Ureter (tissue), 1 donor: ENCODE measurements around the gene ZNF213. TPM values are rescaled to one million over a fixed set of nuclear protein-coding genes. Genes with fewer than 3 reads are reported as not detected.

Source experiments
- DNase-seq: peaks from one replicate; pipeline ENCODE4 v3.0.0-alpha.2; 2020; ENCODE audit warnings: low spot score
- total RNA-seq: library from RNA; stranded (reverse); gene quantifications from one replicate; pipeline ENCODE4 v1.2.4, GENCODE V29; 2023
- donor health status: DM: yes; HTN: yes; CAD: no.

ZNF213 gene, protein sequence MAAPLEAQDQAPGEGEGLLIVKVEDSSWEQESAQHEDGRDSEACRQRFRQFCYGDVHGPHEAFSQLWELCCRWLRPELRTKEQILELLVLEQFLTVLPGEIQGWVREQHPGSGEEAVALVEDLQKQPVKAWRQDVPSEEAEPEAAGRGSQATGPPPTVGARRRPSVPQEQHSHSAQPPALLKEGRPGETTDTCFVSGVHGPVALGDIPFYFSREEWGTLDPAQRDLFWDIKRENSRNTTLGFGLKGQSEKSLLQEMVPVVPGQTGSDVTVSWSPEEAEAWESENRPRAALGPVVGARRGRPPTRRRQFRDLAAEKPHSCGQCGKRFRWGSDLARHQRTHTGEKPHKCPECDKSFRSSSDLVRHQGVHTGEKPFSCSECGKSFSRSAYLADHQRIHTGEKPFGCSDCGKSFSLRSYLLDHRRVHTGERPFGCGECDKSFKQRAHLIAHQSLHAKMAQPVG
- 12.6 TPM for total RNA-seq

DNA sequence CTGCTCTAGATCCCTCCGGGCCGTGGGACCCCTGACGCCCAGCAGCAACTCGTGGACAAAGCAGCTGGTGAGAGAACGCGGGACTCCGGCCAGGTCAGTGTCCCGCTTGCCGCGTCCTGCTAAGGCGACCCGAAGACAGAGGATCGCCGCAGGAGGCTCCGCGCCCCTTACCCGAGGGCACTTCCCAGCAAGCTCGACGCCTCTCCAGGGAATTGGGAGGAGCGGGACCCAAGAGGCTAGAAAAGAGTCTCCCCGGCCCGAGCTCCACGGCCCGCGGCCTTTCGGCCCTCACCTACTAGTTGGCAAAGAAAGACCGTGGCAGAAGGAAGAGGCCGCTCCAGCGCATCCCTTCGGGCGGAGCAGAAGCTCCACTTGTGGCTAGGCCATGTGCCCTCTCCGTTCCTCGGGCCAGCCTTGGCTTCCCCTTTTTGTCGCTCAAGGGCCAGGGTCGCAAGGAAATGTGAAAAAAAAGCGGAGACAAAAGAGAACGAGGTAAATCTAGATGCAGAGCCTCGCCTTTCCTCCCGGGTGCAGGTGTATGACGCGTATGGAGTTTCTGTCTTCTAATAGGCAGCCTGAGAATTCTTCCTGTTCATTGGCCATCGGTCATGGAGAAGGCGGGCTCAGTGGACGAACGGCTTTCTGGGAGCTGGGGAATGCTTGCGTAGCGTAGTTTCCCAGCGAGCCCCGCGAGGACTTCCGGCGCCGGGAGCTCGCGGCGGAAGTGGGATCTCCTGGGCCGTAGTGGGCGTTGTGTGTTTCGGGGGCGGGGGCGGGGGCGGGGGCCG is at the start of gene ZNF213:
Gene ZNF213, plus strand, starts transcription at position 692 of the 788 bp plus-strand sequence. CDS start 2,252 bp downstream, outside the sequence.
- peak; percentile 97 for DNase-seq

DNA sequence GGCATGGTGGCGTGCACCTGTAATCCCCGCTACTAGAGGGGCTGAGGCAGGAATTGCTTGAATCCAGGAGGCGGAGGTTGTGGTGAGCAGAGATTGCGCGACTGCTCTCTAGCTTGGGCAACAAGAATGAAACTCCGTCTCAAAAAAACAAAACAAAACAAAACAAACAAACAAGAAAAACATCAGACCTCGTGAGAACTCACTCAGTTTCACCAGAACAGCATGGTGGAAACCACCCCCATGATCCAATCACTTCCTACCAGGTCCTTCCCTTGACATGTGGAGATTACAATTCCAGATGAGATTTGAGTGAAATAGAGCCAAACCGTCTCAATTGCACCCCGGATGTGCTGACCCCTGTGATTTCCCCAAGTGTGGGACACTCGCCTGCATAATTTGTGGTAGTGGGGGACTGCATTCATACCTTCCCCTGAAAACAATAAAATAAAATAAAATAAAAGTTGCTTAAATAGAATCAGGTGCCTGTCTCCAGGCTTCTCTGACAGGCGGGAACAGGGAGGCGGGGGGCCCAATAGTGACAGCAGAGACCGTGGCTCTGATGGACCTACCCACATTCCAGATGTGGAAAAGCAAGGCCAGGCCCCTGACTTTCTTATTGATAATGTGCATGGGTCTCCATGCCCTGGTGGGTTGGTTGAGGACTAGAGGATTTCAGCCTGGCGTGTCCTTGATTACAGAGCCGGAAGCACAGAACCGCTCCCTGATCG is 48.8 kb upstream of the ZNF213 start:
- no peak for DNase-seq

DNA sequence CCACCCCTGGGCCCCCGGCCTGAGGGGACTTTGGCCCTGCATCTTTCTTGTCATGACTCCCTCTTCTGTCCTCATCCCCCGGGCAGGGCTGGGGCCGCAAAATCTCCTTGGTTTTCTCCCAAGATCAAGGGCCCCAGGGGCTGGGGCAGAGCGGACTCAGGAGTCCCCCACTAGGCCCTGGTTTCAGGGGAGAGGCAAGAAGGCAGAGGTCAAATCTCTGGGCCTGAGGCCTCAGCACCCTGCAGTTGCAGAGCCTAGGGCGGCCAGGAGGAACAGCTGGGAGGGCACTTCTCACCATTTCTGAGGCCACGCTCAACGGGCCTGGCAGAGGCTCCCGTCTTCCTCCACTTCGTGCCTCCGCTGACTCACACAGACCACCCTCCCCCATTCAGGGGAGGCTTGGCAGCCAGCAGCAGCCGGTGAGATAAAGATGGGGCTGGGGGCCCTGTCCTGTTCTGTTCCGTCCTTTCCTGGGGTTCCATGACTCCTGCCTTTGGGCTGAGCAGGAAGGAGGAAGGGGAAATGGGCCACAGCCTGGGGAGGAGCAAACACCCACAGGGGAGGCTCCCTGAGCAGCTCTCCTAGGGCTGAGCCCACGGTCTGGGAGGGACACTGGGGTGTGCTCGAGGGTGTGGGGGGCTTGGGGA is 48.1 kb upstream of the ZNF213 start:
- no peak for DNase-seq

DNA sequence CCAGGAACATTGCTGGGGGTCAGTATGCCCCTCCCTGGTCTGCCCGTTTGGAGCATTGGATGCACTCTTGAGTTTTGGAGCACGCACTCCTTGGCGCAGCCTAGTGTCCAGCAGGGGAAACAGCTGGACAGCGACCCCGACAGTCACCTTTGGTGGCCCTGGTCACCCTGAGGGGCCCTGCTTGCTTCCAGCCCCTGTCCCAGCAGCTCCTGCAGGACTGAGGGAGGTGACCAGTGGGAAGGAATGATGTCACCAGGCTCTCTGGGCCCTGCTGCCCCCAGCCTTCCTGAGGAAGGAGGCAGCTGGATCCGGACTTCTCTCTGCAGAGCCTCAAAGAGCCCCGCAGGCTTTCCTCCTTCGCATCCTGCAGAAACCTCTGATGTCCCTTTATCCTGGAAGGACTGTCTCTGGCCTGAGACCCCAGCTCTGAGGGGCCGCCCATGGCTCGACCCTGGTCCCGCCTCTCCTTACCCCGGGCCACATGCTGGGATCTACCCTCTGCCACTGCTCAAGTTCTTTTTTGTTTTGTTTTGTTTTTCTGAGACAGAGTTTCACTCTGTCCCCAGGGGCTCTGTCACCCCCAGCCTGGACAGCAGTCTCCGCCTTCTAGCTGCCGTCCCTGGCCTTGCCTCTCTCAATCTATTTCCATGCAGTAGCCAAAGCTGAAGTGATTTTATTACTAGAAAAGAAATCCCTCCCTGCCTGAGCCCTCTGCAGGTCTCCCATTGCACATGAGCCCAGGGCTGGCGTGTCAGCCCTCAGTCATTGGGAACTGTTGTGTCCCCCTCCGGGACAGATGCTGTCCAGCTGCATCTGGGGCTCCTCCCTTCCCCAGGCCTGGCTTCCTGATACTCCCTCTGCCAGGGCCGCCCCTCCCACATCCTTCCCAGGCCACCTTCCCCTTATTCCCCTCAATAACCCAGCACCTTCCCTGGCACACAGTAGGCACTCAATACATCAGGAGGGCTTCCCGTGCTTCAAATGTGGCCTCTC is 47.3 kb upstream of the ZNF213 start:
- DNase-seq: no peak

DNA sequence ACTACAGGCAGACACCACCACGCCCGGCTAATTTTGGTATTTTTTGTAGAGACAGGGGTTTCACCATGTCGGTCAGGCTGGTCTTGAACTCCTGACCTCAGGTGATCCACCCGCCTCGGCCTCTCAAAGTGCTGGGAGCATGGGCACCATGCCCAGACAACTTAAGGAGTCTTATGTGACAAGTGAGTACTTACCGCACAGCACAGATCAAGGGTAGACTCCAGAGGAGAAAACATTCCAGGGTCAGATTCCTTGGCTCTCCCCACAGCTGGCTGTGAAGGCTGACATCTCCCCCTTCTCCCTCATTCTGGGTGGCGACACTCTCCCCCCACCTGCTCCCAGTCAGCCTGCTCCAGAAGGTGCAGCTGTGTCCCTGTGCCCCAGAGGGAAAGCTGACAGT is 46.4 kb upstream of the ZNF213 start:
- no peak for DNase-seq

DNA sequence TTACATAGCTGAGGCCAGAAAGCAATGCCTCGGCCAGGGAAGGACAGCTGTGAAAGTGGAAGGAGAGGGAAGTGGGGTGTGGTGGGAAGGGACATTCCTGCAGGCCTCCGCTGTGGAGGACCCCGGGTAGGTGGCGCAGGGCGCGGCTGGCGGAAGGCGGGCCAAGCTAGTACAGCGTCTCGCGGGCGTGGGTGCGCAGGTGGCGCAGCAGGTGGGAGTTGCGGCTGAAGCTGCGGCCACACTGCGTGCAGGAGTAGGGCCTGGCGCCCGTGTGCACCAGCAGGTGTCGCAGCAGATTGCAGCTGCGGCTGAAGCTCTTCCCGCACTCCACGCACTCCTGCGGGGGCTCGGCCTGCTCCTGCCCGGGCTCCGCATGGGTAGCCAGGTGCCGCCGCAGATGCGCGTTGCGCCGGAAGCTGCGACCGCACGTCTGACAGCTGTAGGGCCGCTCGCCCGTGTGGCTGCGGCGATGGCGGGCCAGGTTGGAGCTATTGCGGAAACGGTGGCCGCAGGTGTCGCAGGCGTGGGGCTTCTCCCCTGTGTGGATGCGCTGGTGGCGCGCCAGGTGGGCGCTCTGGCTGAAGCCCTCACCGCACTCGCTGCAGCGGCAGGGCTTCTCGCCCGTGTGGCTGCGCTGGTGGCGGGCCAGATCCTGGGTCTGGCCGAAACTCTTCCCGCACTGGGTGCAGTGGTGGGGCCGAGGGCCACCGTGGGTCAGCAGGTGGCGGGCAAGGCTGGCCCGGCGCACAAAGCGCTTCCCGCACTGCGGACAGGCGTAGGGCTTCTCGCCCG is 45.7 kb upstream of the ZNF213 start:
- DNase-seq: no peak

DNA sequence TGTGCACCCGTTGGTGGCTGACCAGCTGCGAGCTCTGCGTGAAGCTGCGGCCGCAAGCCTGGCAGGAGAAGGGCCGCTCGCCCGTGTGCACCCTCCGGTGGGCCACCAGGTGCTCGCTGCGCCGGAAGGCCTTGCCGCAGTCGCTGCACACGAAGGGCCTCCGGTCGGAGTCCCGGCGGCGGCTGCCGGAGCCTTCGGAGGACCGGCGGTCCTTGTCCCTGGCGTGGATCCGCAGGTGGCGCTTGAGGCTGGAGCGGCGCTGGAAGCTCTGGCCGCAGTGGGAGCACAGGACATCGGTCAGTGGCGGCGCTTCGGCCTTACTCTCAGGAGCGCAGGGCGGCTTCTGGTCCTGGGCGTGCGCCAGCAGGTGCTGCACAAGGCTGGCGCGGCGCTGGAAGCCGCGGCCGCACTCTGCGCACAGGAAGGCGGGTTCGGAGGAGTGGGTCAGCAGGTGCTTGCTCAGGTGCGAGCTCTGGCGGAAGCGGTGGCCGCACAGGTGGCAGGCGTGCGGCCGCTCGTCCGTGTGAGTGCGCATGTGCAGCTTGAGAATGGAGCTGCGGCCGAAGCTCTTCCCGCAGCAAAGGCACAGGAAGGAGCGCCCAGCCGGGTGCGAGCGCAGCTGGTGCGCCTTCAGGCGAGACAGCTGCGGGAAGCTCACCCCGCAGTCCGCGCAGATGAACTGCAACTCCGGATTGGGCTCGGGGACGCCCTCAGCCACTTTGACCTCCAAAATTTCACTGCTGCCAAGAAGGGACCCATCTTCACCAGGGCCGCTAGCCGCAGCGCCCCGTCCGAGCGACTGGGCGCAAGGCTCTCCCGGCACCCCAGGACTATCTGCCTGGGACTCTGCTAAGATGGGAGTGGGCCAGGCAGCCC is 44.9 kb upstream of the ZNF213 start:
- DNase-seq: no peak

DNA sequence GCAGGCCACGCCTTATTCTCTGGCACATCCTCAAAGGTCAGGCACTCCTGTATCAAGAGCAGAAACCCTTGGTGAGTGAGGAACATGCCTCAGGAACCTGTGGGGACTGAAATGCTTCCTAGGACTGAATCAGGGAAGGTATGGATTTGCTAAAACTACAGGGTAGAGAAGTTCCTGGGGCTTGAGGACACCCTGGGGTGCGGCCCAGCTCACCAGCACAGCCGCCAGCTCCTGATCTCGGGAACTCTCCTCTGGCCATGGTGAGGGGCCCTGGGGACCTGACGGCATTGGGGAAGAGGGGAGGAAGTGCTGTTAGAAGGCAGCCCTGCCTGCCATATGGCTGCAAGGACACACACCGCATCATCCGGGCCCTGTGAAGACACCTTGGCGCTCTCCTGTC is 43.3 kb upstream of the ZNF213 start:
- DNase-seq: no peak

DNA sequence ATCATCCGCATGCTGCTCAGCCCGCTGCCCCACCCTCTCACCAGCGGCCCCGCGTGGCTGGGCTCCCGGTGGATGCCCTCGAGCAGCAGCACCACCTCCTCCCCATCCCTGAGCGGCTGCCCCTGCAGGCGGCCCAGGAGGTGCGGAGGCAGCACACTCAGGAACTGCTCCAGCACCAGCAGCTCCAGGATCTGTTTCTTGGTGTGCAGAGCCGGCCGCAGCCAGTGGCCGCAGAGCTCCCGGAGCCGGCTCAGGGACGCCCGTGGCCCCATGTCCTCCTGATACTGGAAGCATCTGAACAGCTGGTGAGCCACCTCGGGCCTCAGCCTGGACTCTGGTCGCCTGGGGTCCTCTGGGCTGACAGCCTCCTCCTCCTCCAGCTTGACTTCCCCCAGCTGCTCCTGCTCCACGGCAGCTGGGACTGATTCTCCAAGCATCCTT is 42.3 kb upstream of the ZNF213 start:
- no peak for DNase-seq

DNA sequence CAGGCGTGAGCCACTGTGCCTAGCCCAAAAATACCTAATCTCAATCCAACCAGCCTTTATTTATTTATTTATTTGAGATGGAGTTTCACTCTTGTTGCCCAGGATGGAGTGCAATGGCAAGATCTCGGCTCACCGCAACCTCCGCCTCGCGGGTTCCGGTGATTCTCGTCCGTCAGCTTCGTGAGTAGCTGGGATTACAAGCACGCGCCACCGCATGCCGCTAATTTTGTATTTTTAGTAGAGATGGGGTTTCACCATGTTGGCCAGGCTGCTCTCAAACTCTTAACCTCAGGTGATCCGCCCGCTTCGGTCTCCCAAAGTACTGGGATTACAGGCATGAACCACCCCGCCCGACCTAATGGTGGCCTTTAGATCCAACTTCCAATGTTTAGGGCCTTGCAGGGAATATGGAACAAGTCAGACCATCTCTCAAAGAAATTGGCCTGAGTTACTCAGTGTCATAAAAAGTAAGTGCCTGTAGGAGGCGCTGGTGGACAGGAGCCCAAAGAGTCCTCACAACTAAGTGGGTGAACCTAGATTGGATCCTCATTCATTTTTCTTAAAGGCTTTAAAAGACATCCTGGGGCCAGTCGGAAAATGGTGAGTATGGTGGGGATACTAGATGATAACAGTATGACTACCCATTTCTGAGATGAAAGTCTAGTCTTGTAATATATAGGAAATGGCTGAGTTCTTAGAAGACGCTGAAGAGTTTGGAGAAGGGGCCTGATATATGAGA is 40.4 kb upstream of the ZNF213 start:
- no peak for DNase-seq

DNA sequence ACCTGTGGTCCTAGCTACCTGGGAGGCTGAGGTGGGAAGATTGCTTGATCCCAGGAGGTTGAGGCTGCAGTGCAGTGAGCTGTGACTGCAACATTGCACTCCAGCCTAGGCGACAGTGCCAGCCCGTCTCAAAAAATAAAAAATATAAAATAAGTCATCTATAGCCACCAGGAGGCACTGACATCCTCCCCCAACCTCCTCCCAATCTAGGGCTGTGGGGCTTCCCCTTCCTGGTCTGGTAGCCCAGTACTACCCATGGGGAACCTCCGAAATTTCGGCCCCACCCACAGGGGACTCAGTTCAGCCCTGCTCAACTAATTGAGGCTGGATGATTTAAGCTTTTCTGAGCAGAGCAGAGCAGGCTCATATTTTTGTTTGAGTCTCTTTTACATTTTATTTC is 39.0 kb upstream of the ZNF213 start:
- DNase-seq: no peak

DNA sequence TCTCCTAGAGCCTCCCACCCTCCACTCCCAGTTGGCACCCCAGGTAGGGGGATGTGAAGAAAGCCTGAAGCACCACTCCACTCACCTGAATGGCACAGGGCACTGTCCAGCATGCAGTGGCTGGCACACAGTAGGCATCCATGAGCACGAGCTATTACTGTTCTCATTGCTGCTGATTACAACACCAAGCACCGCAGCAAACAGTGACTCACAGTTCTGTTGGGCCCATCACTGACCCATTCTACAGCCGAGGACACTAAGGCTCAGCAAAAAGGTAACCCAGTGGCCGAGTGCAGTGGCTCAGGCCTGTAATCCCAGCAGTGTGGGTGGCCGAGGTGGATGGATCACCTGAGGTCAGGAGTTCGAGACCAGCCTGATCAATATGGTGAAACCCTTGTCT is 38.5 kb upstream of the ZNF213 start:
- DNase-seq: no peak

DNA sequence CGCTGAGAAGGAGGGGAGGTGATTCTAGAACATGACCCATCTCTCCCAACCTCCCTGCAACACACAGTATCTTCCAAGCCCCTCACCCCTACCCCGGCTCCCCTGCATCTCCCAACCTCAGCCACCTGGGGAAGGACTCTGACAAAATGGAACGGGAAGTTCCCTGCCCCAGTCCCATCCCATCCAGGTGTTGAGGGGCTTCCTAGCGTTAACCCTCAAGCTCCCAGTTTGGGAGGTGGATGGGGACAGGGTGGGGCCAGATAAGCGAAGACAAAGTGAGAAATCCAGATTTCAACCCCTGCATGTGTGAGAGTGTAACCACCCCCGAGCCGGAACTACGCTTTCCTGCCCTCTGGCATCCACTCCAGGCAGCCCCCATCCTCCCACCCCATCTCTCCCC is 37.6 kb upstream of the ZNF213 start:
- no peak for DNase-seq

DNA sequence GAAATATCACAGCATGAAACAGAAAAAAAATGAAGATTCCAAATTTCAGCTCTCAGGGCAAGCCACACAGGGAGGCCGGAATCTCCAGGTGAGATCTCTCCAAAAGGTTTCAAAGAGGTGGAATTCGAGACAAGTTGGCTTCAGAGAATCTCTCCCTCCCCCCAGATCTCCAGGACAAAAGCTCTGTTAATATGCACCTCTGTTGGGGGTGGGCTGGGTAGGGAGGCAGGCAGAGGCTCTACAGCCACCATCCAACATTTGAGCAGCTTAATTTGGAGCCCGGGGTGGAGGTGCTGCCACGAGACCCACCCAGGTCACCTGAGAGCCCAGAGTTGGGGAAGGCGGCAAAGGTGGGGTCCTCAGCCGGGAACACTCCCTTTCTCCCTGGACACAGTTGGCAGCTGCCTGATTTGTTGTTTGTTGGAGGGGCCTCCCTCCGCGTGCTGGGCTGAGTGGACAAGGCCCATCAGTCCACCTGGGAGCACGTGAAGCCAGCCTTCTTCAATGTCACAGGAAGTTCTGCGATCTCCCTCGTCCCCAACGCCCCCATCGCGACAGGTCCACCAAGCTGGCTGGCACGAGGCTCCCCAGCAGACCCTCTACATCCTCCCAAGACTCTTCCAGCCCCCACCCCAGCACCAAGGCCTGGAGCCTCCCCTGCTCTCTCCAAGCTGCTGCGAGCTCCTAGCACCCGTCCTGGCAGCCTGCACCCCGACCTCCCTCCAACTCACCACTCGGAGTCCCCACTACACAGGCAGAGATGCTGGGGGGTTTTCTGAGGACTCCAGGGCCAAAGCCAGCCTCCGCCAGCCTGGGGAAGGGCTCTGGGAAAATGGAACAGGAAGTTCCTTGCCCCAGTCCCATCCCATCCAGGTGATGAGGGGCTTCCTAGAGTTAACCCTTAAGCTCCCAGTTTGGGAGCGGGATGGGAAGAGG is 36.1 kb upstream of the ZNF213 start, which contains the start of gene ZSCAN10:
Gene ZSCAN10, minus strand, starts transcription at position 836 of the 936 bp plus-strand sequence. CDS start 6,357 bp downstream, outside the sequence.
- no peak for DNase-seq

DNA sequence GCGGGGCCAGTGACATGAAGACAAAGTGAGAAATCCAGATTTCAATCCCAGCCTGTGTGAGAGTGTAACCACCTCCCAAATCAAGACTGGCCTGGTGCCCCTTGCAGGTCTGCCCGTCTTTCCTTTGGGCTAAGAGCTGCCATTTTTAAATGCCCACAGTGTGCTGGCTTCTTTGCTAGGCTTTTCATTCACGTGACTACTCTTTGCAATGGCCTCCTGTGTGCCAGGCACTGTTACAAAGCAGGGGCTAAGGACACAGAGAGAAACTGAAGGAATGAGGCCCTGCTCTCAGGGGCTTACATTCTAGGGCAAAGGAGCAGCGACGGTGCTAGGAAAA is 35.5 kb upstream of the ZNF213 start:
- DNase-seq: no peak

DNA sequence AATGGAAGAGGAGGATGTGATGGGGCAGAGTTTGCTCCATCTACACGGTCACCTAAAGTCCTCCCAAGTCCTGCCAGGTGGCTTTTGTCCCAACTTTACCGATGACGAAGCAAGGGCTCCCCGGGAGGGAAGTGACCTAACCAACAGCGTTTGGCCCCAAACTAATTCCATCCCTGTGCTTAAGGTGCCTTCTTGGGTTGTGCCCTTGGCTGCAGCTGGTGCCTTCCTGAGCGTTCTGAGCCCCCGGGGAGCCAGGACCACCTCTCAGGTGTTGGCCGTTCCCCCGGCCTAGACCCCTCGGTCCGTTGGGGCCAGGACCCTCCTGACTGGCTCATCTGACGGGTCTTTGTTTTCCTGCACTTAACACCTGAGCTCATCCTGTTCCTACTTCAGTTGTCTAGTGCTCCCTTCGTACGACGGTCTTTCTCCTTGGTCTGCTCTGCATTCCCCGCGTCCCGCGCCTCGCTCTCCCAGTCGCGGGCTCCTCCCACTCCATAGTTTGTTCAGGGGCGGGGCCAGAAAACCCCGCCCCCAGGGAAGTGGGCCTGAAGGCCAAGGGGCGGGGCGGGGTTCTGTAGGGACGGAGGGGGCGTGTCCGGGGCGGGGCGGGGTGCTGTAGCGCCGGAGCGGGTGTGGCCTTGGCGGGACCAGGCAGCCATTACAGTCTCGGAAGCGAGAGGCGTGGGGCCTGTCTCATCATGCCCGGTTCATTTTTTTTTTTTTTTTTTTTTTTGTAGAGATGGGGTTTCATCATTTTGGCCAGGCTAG is 34.9 kb upstream of the ZNF213 start:
- peak; percentile 92 for DNase-seq
